ENCODE measurements around the gene CILP2. TPM values are rescaled to one million over a fixed set of nuclear protein-coding genes. Genes with fewer than 3 reads are reported as not detected.

Gene CILP2
- total and polyA plus RNA-seq, 2 of the 8 experiments (the other 6 are each of a cell fraction or from before 2014, with no cell fraction given) = 4.4 to 5.8 TPM

- Histone ChIP-seq H3K23me2 (ENCODE audit: low read depth, low read length) (no peaks in the 10 kb centered on the region), H3K79me1 (ENCODE audit: low read depth, low read length) (peaks cover 12% of the 10 kb centered on the region), H3K9ac (replicated peaks in 1 of 4; ENCODE audit: extremely low read depth in 1 of 4, low read depth in 3 of 4, low read length in 3 of 4) (no peak overlapping the region), H4K8ac (ENCODE audit: extremely low read depth, insufficient read depth, low read length) (no peak overlapping the region), H3K4me2 (ENCODE audit: insufficient read depth in 1 of 2, low read depth in 2 of 2, low read length in 2 of 2) (no peak overlapping the region), H2BK15ac (ENCODE audit: low read length) (no peak overlapping the region), H2BK12ac (ENCODE audit: low read depth, low read length) (no peak overlapping the region), H2BK20ac (ENCODE audit: low read length) (no peak overlapping the region), H2BK5ac (ENCODE audit: low read depth, low read length) (no peak overlapping the region), H2AK5ac (ENCODE audit: low read depth, low read length) (no peak overlapping the region), H3K56ac (replicated peaks; ENCODE audit: insufficient read length, low read depth, low read length) (no peak overlapping the region), H3K14ac (ENCODE audit: insufficient read length) (no peak overlapping the region), H4K5ac (ENCODE audit: insufficient read length, low read depth, low read length) (no peak overlapping the region), H3K79me2 (ENCODE audit: control insufficient read depth in 1 of 2, insufficient read depth in 2 of 2, low read length in 2 of 2) (peaks cover 0 to 14% of the 10 kb centered on the region in 2 experiments; a peak in 2 of 4 replicates), H4K91ac (replicated peaks; ENCODE audit: insufficient read length, low read length) (no peak overlapping the region), H3K9me3 (ENCODE audit: insufficient read depth in 2 of 2, low read depth in 1 of 2, low read length in 1 of 2) (no peaks in the 10 kb centered on the region), H3K4me1 (replicated peaks in 1 of 4; ENCODE audit: control insufficient read depth in 3 of 4, insufficient read depth in 4 of 4, low read length in 3 of 4) (peaks cover 0 to 3% (median 3%) of the 10 kb centered on the region in 4 experiments; a peak in 3 of 7 replicates), H3K27ac (ENCODE audit: low read depth, low read length) (no peak overlapping the region), H3K18ac (ENCODE audit: extremely low read depth, low read length) (no peak overlapping the region), H3K27me3 (replicated peaks in 1 of 4; ENCODE audit: control insufficient read depth in 3 of 4, extremely low read depth in 1 of 4, insufficient read depth in 3 of 4, low read length in 3 of 4) (no peaks in the 10 kb centered on the region), H3K23ac (ENCODE audit: insufficient read length) (no peak overlapping the region), H3K4me3 (ENCODE audit: extremely low read depth in 1 of 4, insufficient read depth in 2 of 4, low read depth in 3 of 4, low read length in 4 of 4) (no peak overlapping the region), H2AFZ (ENCODE audit: low read length) (no peak overlapping the region), H4K20me1 (replicated peaks in 1 of 2; ENCODE audit: control insufficient read depth in 1 of 2, insufficient read depth in 2 of 2, low read length in 2 of 2) (peaks cover 9 to 30% of the 10 kb centered on the region in 2 experiments), H2BK120ac (replicated peaks; ENCODE audit: low read depth, low read length) (no peak overlapping the region), H3K36me3 (ENCODE audit: control insufficient read depth in 2 of 4, insufficient read depth in 4 of 4, low read length in 3 of 4) (peaks cover 0 to 29% (median 10%) of the 10 kb centered on the region in 4 experiments; a peak in 6 of 8 replicates), H3K4ac (replicated peaks; ENCODE audit: insufficient read length, low read depth, low read length) (no peak overlapping the region)
- WGBS, 2 experiments (ENCODE audit: extremely low coverage in 1 of 2, insufficient coverage in 1 of 2, insufficient read length in 1 of 2, insufficient replicate concordance in 2 of 2, low coverage in 1 of 2, low lambda C conversion rate in 2 of 2, missing lambda C conversion rate in 1 of 2) = 94% methylated on average over 27 of the region's 27 CpGs; no CpG with 5 or more reads in 1 of the 2 experiments
- no peak for DNase-seq (ENCODE audit: low read depth in 1 of 2, low spot score in 2 of 2)
- ChIA-PET POLR2A (ENCODE audit: partially characterized antibody) (interaction anchor here (0.8 to 2.2 kb wide), 10 partner anchors 12 to 123 kb away, joined by 3 to 11 read pairs (median 3); partner anchors contain the start of genes GATAD2A, NDUFA13 and TSSK6), CTCF (ENCODE audit: partially characterized antibody) (interaction anchor here (1.0 to 6.7 kb wide), 5 partner anchors 8 to 68 kb away, joined by 3 to 181 read pairs (median 4); no protein-coding TSS in a partner anchor)
- no peak for FAIRE-seq
- TF ChIP-seq CTCF (IDR thresholded peaks at IDR 0.05; ENCODE audit: control extremely low read depth in 1 of 3, insufficient read depth in 1 of 3, low read depth in 1 of 3, low read length in 3 of 3) = no peak
- no peak for TF ChIP-seq NRF1 (IDR thresholded peaks at IDR 0.05; ENCODE audit: low read depth, low read length)
- no peak for TF ChIP-seq GTF2F1 (IDR thresholded peaks at IDR 0.05; ENCODE audit: borderline replicate concordance, low read depth, low read length)
Observed at GRCh38 chr19:19527674-19528625, 10.1 kb upstream of the CILP2 start.

Measured in H1 (cell line).